ENCODE results near the gene WWOX. TPM values are rescaled to one million over a fixed set of nuclear protein-coding genes. Genes with fewer than 3 reads are reported as not detected.

WWOX gene
- total and polyA plus RNA-seq, 2 of the 8 experiments (the other 6 are each of a cell fraction or from before 2014, with no cell fraction given) = 5.4 to 16.7 TPM

- no peak for TF ChIP-seq CHD7 (IDR thresholded peaks at IDR 0.05; ENCODE audit: insufficient replicate concordance, low read length)
- no peak for TF ChIP-seq NANOG (IDR thresholded peaks at IDR 0.05; ENCODE audit: insufficient read depth, low read depth, low read length, poor library complexity, severe bottlenecking)
- no peak for TF ChIP-seq TBP (IDR thresholded peaks at IDR 0.05; ENCODE audit: low read depth, low read length)
- TF ChIP-seq JUND (IDR thresholded peaks at IDR 0.05; ENCODE audit: low read length) = no peak
- TF ChIP-seq SP2 (IDR thresholded peaks at IDR 0.05; ENCODE audit: low read length) = no peak
- no peak for TF ChIP-seq RXRA (IDR thresholded peaks at IDR 0.05; ENCODE audit: insufficient read depth, low read depth, low read length)
Measured at GRCh38 chr16:78675312-78675711, 575.9 kb downstream of the WWOX start (continued).

Measured in H1 (cell line).